Neural progenitor cell (in vitro differentiated cells): ENCODE data around the gene PPIC. TPM values are rescaled to one million over a fixed set of nuclear protein-coding genes. Genes with fewer than 3 reads are reported as not detected.
"Not testable (repeated sequence)": the region's sequence is repeated elsewhere in the genome, so short reads cannot be mapped to it uniquely, and the experiment has no call there.

Source experiments
- DNase-seq: peaks from one replicate; pipeline ENCODE4 v3.0.0-alpha.2; 2016; ENCODE audit warnings: low spot score
- H2AFZ ChIP-seq: fragments of 200-600 bp; sonication (generic); replicated peaks from 2 replicates; pipeline ENCODE4 v1.6.1; 2016; ENCODE audit warnings: antibody characterized with exemption
- H3F3A ChIP-seq: fragments of 200-600 bp; sonication (generic); 2 replicates; pipeline ENCODE4 v1.6.1; 2016; ENCODE audit warnings: antibody characterized with exemption, low read depth
- H3K27ac ChIP-seq: fragments of 200-600 bp; sonication (generic); 2 replicates; pipeline ENCODE4 v1.5.1; 2016; ENCODE audit warnings: mild to moderate bottlenecking
- H3K27me3 ChIP-seq: fragments of 200-600 bp; sonication (generic); 2 replicates; pipeline ENCODE4 v1.6.1; 2016; ENCODE audit warnings: mild to moderate bottlenecking, moderate library complexity
- H3K36me3 ChIP-seq: fragments of 200-600 bp; sonication (generic); 2 replicates; pipeline ENCODE4 v1.5.1; 2016
- H3K4me1 ChIP-seq: fragments of 200-600 bp; sonication (generic); 2 replicates; pipeline ENCODE4 v1.6.1; 2016; ENCODE audit warnings: mixed run types
- H3K4me2 ChIP-seq: fragments of 200-600 bp; sonication (generic); 2 replicates; pipeline ENCODE4 v1.6.1; 2016
- H3K4me3 ChIP-seq: fragments of 200-600 bp; sonication (generic); 2 replicates; pipeline ENCODE4 v1.5.1; 2016
- H3K79me2 ChIP-seq: fragments of 200-600 bp; sonication (generic); 2 replicates; pipeline ENCODE4 v1.6.1; 2016; ENCODE audit warnings: low read depth
- H3K9ac ChIP-seq: fragments of 200-600 bp; sonication (generic); 2 replicates; pipeline ENCODE4 v1.6.1; 2016
- H3K9me3 ChIP-seq: fragments of 200-600 bp; sonication (generic); 2 replicates; pipeline ENCODE4 v1.5.1; 2016; ENCODE audit warnings: low read depth
- H4K20me1 ChIP-seq: fragments of 200-600 bp; sonication (generic); 2 replicates; pipeline ENCODE4 v1.6.1; 2016; ENCODE audit warnings: low read depth
- H3K27ac Mint-ChIP-seq: 3 replicates; pipeline ENCODE4 v1.8.0; 2021; ENCODE audit warnings: mixed read lengths
- H3K27me3 Mint-ChIP-seq: 2 replicates; pipeline ENCODE4 v1.8.0; 2022; ENCODE audit warnings: low read depth, mild to moderate bottlenecking, inconsistent platforms, moderate library complexity, mixed read lengths; ENCODE audit not compliant: insufficient read depth
- H3K36me3 Mint-ChIP-seq: 3 replicates; pipeline ENCODE4 v1.8.0; 2021; ENCODE audit warnings: mixed read lengths
- H3K4me1 Mint-ChIP-seq: 3 replicates; pipeline ENCODE4 v1.8.0; 2021; ENCODE audit warnings: mixed read lengths
- H3K4me3 Mint-ChIP-seq: 3 replicates; pipeline ENCODE4 v1.8.0; 2021; ENCODE audit warnings: mild to moderate bottlenecking, moderate library complexity, mixed read lengths
- H3K9me3 Mint-ChIP-seq: 3 replicates; pipeline ENCODE4 v1.8.0; 2020; ENCODE audit warnings: mixed read lengths
- EZH2 ChIP-seq: fragments of 200-600 bp; sonication (generic); IDR thresholded peaks from 2 replicates; pipeline ENCODE4 v1.6.1; 2017; ENCODE audit warnings: antibody characterized with exemption, mild to moderate bottlenecking, moderate library complexity
- EZH2phosphoT487 ChIP-seq: fragments of 200-600 bp; sonication (generic); IDR thresholded peaks from 2 replicates; pipeline ENCODE4 v1.6.1; 2017; ENCODE audit warnings: antibody characterized with exemption
- small RNA-seq: library from RNA; depleted of rRNA; stranded (forward); fragments of <200 nt; gene quantifications from one replicate; pipeline ENCODE3, GENCODE V24; 2015
- total RNA-seq: library from RNA; depleted of rRNA; stranded (reverse); fragments of >200 nt; gene quantifications from 2 replicates; pipeline ENCODE4 v1.2.3, GENCODE V29; 2015; ENCODE audit warnings: low replicate concordance
- TF ChIP-seq, protein P1 (sequence below): fragments of 200-600 bp; sonication (generic); IDR thresholded peaks from 2 replicates; pipeline ENCODE4 v1.5.1; 2017; ENCODE audit warnings: antibody characterized with exemption, mild to moderate bottlenecking

PPIC gene
- total RNA-seq, 1 donor from 2014 or later = not detected

DNA sequence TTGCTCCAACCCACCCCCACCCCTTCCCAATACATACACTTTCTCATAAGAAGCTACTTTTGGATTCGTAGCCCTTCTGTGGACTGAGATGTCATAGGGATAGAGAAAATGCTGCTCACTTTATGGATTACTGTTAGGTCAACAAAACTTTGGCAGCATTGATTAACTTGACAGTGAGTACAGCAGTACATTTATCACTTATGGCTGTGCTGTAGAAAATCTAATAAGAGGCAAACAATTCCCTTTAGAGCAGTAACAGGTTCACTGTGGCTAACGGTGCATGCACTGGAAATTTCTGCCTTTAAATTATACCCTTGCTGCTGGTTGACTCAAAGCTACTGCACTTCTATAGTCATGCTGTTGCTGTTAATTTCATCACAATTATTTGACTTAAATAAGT, 59.2 kb downstream of the PPIC start:
- Mint-ChIP-seq H3K9me3 (peaks cover 2% of the 10 kb centered on the region), H3K4me3 (no peak overlapping the region), H3K27me3 (peaks cover 2% of the 10 kb centered on the region), H3K36me3 (no peaks in the 10 kb centered on the region), H3K4me1 (no peaks in the 10 kb centered on the region), H3K27ac (no peak overlapping the region)
- no peak for TF ChIP-seq EZH2phosphoT487
- no peak for TF ChIP-seq EZH2
- TF ChIP-seq, protein P1, sequence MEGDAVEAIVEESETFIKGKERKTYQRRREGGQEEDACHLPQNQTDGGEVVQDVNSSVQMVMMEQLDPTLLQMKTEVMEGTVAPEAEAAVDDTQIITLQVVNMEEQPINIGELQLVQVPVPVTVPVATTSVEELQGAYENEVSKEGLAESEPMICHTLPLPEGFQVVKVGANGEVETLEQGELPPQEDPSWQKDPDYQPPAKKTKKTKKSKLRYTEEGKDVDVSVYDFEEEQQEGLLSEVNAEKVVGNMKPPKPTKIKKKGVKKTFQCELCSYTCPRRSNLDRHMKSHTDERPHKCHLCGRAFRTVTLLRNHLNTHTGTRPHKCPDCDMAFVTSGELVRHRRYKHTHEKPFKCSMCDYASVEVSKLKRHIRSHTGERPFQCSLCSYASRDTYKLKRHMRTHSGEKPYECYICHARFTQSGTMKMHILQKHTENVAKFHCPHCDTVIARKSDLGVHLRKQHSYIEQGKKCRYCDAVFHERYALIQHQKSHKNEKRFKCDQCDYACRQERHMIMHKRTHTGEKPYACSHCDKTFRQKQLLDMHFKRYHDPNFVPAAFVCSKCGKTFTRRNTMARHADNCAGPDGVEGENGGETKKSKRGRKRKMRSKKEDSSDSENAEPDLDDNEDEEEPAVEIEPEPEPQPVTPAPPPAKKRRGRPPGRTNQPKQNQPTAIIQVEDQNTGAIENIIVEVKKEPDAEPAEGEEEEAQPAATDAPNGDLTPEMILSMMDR = no peak
- no peak overlapping the region for H2AFZ ChIP-seq
- H3K79me2 ChIP-seq = no peaks in the 10 kb centered on the region
- no peak overlapping the region for H3K4me3 ChIP-seq
- H3K27ac ChIP-seq = no peak overlapping the region
- H3K9me3 ChIP-seq = no peaks in the 10 kb centered on the region
- no peak overlapping the region for H3K4me2 ChIP-seq
- no peak overlapping the region for H3K9ac ChIP-seq
- H3K36me3 ChIP-seq = no peaks in the 10 kb centered on the region
- H3K27me3 ChIP-seq = no peaks in the 10 kb centered on the region
- no peaks in the 10 kb centered on the region for H3K4me1 ChIP-seq
- no peaks in the 10 kb centered on the region for H4K20me1 ChIP-seq
- H3F3A ChIP-seq = no peaks in the 10 kb centered on the region
- DNase-seq = no peak

DNA sequence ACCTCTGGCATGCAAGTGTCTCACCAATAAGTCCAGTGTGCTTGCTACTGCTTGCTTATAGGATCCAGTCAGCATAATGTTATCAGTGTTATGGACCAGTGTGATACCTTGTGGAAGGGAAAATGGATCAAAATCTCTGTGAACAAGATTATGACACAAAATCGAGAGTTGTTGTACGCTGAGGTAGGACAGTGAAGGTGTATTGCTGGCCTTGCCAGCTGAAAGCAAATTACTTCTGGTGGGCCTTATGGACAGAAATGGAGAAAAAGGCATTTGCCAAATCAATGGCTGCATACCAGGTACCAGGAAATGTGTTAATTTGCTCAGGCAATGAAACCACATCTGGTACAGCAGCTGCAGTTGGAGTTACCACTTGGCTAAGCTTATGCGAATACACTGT, 62.3 kb downstream of the PPIC start:
- not testable (repeated sequence) for H3K36me3 Mint-ChIP-seq, H2AFZ ChIP-seq, H3F3A ChIP-seq, H3K27ac Mint-ChIP-seq, H3K4me2 ChIP-seq, H3K27me3 ChIP-seq, H4K20me1 ChIP-seq, H3K4me3 Mint-ChIP-seq, H3K79me2 ChIP-seq, H3K27ac ChIP-seq, H3K27me3 Mint-ChIP-seq, H3K4me1 ChIP-seq, H3K9me3 Mint-ChIP-seq, H3K36me3 ChIP-seq, H3K9me3 ChIP-seq, H3K4me1 Mint-ChIP-seq, H3K9ac ChIP-seq, H3K4me3 ChIP-seq, DNase-seq

DNA sequence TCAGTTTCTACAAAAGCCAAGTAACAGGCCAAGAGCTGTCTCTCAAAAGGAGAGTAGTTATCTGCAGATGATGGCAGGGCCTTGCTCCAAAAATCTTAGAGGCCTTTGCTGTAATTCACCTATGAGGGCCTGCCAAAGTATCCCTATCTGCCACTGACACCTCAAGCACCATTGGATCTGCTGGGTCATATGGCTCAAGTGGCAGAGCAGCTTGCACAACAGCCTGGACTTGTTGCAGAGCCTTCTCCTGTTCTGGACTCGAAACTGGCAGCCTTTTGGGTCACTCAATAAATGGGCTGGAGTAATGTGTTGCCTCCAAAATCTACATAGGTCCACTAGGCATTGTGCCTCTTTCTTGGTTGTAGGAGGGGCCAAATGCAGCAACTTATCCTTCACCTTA, 62.8 kb downstream of the PPIC start:
- H3K4me3 ChIP-seq, H3K27ac ChIP-seq, H3K27ac Mint-ChIP-seq, H3K27me3 Mint-ChIP-seq, H3K4me1 ChIP-seq, H3K27me3 ChIP-seq, H3K79me2 ChIP-seq, H3K9me3 Mint-ChIP-seq, H3K36me3 ChIP-seq, H3K4me3 Mint-ChIP-seq, H3K9me3 ChIP-seq, H3K36me3 Mint-ChIP-seq, H3K4me1 Mint-ChIP-seq, H2AFZ ChIP-seq, H3K9ac ChIP-seq, H3K4me2 ChIP-seq, H4K20me1 ChIP-seq, H3F3A ChIP-seq, DNase-seq: not testable (repeated sequence)

Small RNA genes within 50 kb of the gene (small RNA-seq; reads per million reads assigned to genes)
- gene RN7SL689P (not detected), gene RN7SL711P (not detected)

Other genes starting within 250 kb of the PPIC start
- gene SNX24, start 191.1 kb downstream of the PPIC start, total RNA-seq = 7.1 and 21.0 TPM in 2 replicates
- not detected in 2 replicates for gene PRDM6, start 52.5 kb upstream of the PPIC start, total RNA-seq